HG02981 (cell line): ENCODE data around the gene GLA.

Source experiments
- ATAC-seq: cut with Tn5 transposase; IDR thresholded peaks from one replicate; pipeline ENCODE4 v1.9.1; 2021; ENCODE audit warnings: mild to moderate bottlenecking, moderate library complexity; ENCODE audit not compliant: unreplicated experiment

Gene GLA

DNA sequence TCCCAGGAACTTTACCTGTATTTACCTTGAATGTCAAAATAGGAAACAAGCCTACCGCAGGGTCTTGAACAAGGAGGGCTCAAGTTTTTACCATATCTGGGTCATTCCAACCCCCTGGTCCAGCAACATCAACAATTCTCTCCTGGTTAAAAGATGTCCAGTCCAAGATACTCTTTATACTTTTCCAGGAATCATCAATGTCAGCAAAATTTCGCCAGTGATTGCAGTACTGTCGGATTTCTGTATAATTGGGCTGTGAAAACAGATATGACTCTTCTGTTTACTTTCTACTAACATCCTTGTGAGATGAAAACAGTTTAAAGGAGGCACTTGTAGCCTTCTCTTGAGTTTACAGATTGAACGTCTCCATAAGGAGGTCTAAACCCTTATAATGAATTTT is 9.0 kb downstream of the GLA start:
- no peak for ATAC-seq

DNA sequence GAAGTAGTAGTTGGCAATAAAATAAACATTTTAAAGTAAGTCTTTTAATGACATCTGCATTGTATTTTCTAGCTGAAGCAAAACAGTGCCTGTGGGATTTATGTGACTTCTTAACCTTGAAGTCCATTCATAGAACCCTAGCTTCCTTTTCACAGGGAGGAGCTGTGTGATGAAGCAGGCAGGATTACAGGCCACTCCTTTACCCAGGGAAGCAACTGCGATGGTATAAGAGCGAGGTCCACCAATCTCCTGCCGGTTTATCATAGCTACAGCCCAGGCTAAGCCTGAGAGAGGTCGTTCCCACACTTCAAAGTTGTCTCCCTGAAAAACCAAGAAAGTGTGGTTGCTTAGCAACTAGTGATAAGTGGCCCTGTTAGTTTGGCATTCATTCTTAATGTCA is 9.9 kb downstream of the GLA start:
- ATAC-seq: no peak

DNA sequence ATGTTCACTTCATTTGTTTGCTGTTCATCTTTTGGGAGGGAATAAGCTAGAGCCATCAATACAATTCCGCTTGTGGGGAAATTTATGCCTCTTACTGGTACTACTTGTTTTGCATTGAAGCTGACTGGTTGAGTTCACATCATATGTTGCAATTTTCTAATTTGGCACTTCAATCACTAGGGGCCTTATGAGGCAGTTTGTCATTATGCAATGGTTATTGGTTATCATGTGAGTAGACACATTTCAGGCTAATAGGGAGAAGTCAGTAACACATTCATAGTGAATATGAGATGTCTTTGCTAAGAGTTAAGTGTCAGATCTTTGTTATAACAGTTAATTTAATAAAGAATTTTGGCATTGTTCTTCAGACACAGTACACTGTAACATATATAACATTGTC is 11.9 kb downstream of the GLA start:
- no peak for ATAC-seq

- no peak for ATAC-seq
Observed at GRCh38 chrX:101394372-101394771, 13.4 kb downstream of the GLA start.

GRCh38 chrX:101393530-101394305 is 14.0 kb downstream of the GLA start:
- ATAC-seq: no peak

DNA sequence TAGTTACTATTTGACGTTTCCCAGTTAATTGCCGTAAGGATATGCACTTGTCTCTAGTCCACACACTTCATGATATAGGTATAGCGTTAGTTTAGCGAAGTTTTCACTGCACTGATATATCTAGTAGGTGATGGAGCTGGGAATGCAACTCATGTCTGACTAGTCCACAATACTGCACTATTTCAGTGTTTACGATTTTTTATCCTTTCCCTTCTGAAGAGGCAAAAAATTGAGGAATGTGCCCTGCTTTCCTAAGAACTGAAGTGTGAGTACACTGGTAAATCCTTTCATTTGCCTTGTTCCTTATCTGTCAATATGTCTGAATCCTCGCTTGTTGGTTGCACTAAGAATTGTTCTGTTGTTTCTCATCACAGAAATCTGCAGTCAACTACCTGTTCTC is 15.9 kb downstream of the GLA start:
- no peak for ATAC-seq

- ATAC-seq: peak; percentile 89
Observed at GRCh38 chrX:101390664-101391525, 16.8 kb downstream of the GLA start, which contains the start of gene RPL36A. Gene RPL36A, plus strand, starts transcription at chrX:101391011. Its CDS starts 33 bp downstream, at chrX:101391044.

GRCh38 chrX:101388604-101389003 is 19.1 kb downstream of the GLA start:
- ATAC-seq: no peak

GRCh38 chrX:101386542-101386885 is 21.2 kb downstream of the GLA start:
- peak; percentile 2 for ATAC-seq

DNA sequence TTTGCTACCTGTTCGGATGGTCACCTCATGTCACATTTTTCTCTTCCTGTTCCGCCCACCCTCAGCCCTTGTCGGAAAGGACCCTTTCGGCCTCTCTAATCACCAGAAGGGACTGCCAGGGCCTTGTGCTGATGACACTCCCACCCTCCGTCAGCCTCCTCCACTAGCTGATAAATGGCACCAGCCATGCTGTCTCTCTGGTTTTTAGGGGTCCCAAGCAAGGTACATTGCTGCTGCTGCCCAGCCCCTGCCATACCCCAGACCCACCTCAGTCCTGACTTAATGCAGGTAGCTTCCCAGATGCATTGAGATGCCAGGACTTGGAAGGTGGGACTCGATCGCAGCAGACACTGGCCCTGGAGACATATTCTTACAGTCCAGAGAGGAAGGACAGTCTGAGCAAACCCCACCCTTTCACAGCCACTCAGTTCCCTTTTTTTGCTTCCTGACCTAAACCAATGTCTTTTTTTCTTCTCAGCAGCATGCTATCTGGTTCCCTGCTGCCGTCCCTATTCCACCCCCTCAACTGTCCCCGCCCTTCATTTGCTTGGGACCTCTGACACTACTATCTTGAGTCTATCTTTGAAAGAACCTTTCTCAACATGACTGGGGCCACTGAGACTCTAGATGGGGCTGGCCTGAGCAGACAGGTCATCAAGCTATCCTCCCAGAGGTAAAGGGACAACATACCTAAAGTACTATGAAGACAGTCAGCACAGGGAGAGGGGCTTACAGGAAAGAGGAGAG is 21.8 kb downstream of the GLA start, which contains the start of gene BTK:
Gene BTK, minus strand, starts transcription at position 397 of the 747 bp plus-strand sequence. CDS start 10,907 bp downstream, outside the sequence.
- ATAC-seq: peak; percentile 58

DNA sequence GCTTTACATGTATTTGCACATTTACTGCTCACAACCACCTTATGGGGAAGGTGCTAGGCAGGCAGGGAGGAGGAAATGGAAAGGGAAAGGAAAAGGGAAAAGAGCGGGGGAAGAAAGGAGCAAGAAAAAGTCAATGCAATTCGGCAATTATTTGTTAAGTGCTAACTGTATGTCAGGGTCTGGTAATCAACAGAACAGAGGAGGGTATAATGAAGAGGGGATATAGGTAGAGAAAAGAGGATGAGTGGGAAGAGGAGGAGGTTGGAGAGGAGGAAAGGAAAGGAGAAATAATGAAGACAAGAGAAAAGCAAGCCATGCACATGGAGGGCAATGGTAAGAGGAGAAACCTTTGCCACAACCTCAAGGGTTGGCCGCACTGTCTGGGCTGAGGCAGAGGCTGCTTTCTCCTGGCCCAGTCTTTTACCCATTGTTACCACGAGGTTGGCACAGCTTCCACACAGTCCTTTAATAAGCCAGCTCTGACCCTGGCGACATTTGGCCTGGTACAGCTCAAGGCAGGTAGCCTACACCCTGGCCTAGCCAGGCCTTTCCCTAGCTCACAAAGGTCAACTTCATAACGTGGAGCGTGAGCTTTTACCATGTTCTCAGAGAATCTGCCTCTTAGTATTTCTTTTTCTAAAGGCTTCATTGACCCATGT is 22.6 kb downstream of the GLA start:
- no peak for ATAC-seq

- ATAC-seq: peak; percentile 69
Observed at GRCh38 chrX:101383679-101384205, 24.0 kb downstream of the GLA start.

GRCh38 chrX:101377547-101377946 is 30.2 kb downstream of the GLA start:
- no peak for ATAC-seq

GRCh38 chrX:101370888-101371504 is 36.7 kb downstream of the GLA start:
- peak; percentile 71 for ATAC-seq

DNA sequence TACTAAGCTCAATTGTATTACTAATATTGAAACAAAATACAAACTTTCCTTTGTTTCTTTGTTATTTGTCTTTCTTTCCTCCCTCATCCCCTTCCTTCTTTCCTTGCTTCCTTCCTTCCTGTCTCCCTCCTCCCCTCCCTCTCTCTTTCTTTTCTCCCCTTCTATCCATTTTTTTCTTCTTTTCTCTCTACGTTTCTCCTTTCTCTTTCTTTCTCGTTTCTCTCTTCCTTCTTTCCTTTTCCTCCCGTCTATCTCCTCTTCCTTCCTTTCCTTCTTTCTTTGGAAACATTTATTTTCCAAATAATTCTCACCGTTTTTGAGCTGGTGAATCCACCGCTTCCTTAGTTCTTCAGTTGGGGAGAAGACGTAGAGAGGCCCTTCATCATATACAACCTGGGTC is 38.0 kb downstream of the GLA start:
- ATAC-seq: no peak

DNA sequence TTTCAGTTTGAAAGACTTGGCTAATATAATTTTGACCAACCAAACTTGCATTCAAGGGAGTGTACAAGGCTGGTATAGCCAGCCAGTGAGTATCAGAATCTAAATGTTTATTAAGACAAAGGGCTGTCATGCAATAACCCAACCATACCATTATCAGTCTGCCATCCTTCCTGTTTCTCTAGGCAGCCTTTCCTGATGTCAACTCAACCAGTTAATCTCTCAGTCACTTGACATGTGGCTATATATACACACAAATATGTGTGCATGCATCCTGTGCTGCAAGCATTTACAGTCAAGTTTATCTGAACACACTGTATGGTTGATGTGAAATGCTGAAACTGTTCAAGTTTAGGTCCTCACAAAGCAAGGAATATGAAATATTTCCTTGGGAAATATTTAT is 38.9 kb downstream of the GLA start:
- no peak for ATAC-seq

DNA sequence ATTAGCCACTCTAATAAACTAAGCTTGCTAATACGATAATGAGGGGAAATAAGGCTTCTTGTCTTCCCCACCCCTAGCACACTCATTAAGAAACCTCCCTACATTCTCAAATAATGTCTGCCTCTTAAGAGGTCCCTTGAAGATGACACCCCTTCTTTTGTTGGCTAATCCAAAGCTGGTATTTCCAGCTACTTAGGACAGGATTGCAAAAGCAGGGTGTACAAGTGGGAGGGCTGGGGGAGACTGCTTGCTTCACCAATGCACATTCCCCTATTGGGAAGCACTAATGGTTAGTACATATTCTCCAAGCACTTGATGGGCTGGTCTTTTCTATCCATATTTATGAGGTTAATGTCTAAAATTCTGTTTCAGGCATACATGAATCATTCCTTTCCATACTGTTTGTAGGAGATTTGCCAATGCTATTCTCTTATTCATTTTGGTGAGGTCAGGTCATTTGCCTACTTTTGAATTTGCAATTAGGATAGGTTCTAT is 42.4 kb downstream of the GLA start:
- no peak for ATAC-seq

- ATAC-seq: no peak
Observed at GRCh38 chrX:101362757-101363156, 45.0 kb downstream of the GLA start.

DNA sequence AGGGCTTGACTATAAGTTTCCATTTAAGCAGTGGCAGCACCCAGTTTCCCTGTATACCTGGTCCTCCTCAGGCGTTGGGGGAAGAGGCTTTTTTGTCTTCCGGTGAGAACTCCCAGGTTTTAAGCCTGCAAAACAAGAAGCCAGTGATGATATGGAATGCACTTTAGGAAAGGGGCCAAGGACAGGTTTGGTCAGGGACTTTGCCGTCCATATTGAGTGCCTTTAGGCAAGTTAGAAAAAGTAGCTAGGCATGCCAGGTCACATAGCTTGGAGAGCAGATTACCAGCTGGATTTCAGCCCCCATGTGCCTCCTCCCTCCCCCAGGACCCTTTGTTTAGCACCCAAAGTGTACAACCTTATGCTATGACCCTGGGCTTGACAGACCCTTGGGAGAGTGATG is 45.6 kb downstream of the GLA start:
- ATAC-seq: no peak

DNA sequence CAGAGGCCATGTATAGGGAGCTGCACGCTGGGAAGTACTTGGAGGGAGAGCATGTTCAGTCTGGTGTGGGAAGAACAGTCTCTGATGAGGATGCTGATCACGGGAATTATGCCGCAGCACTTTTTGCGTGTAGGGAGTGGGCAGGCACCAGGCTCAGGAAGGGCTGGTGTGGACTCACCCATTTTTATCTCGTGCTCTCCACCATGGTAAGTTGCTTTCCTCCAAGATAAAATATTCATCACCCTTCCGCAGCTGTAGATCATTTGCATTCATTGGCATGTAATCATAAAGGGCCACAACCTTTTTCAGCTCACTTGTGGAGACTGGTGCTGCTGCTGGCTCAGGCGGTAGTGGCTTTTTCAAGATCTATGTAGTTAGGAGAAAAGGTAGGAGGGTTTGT is 47.3 kb downstream of the GLA start:
- no peak for ATAC-seq
